ENCODE data around the gene ZBTB47. TPM values are rescaled to one million over a fixed set of nuclear protein-coding genes. Genes with fewer than 3 reads are reported as not detected.

The ZBTB47 gene
- total and polyA plus RNA-seq, 12 donors = 7.0 to 39.4 (median 27.9) TPM

DNA sequence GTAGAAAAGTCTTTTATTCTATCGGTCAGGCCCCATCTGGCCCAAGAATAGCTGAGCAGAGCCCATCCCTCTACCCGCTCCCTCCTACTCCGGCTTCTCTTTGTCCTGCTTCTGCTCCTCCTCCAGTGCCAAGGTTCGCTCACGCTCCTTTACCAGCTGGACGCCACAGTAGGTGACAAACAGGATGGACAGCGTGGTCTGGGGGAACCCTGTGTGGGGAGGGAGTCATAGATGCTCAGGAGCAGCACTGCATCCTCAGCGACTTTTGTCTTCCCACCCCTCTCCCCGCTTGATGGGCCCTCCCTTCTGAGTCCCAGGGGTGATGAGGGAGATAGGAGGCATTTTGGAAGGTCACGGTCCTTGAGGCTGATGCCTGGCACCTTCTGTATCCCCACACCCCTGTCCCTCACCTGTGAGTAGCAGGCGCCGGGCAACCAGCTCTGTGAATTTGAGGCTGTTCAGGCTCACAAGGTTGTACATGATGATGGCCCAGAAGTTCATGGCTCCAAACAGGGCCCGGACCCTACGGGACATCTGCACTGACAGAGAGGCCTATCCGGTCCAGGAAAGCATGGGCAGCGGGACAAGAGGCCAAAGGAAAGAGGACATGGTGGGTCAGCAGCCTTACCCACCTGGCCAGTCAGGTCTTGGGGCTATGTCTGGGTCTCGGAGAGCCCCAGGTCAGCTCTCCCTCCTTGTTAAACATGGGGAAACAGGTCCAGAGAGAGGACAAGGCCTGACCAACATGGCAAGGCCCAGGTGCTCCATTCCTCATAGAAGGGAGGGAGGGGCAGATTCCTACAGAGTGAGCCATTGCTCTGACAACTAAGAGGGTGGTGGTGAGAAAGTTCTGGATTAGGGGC, 39.4 kb downstream of the ZBTB47 start:
- Histone ChIP-seq H3K27me3 (no peaks in the 10 kb centered on the region), H3K4me3 (no peak overlapping the region), H3K27ac (no peak overlapping the region), H3K4me1 (replicated peaks in 1 of 2) (no peaks in the 10 kb centered on the region), H3K36me3 (replicated peaks in 1 of 2) (no peaks in the 10 kb centered on the region), H3K9me3 (replicated peaks in 1 of 3) (no peaks in the 10 kb centered on the region)
- 82 to 92% (median 90%) methylated on average over 12 to 17 of the region's 17 CpGs for WGBS, 4 donors
- DNase-seq = no peak
- intact Hi-C loops (cut with DNase I) = no loop called here
- TF ChIP-seq, protein P1, sequence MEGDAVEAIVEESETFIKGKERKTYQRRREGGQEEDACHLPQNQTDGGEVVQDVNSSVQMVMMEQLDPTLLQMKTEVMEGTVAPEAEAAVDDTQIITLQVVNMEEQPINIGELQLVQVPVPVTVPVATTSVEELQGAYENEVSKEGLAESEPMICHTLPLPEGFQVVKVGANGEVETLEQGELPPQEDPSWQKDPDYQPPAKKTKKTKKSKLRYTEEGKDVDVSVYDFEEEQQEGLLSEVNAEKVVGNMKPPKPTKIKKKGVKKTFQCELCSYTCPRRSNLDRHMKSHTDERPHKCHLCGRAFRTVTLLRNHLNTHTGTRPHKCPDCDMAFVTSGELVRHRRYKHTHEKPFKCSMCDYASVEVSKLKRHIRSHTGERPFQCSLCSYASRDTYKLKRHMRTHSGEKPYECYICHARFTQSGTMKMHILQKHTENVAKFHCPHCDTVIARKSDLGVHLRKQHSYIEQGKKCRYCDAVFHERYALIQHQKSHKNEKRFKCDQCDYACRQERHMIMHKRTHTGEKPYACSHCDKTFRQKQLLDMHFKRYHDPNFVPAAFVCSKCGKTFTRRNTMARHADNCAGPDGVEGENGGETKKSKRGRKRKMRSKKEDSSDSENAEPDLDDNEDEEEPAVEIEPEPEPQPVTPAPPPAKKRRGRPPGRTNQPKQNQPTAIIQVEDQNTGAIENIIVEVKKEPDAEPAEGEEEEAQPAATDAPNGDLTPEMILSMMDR (IDR thresholded peaks at IDR 0.05) = no peak

DNA sequence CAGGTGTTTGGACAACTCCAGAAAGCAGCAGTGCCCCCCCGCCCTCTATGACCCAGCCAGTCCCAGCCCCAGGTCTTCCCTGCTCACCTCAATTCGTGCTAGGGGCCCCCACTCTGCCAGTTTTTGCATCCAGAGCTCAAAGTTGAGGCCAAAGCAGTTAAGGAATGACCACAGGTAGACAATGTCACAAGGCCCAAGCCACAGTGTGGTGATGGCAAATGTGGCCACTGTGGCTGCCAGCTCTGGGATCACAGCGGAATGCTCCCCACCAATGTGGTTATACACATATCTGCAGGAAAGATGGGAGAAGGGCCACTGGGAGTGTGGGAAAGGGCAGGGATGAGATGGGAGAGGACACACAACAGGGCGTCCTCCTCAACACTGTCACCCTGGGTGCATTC, 40.0 kb downstream of the ZBTB47 start:
- Histone ChIP-seq H3K27ac (no peak overlapping the region), H3K36me3 (replicated peaks in 1 of 2) (no peaks in the 10 kb centered on the region), H3K4me1 (replicated peaks in 1 of 2) (no peaks in the 10 kb centered on the region), H3K9me3 (replicated peaks in 1 of 3) (no peaks in the 10 kb centered on the region), H3K4me3 (no peak overlapping the region), H3K27me3 (no peaks in the 10 kb centered on the region)
- intact Hi-C loops (cut with DNase I) = no loop called here
- WGBS, 4 donors = 81 to 100% (median 90%) methylated on average over 1 to 4 of the region's 4 CpGs
- no peak for DNase-seq
- TF ChIP-seq, protein P1 (IDR thresholded peaks at IDR 0.05) = no peak
- no peak for TF ChIP-seq POLR2A (IDR thresholded peaks at IDR 0.05)

DNA sequence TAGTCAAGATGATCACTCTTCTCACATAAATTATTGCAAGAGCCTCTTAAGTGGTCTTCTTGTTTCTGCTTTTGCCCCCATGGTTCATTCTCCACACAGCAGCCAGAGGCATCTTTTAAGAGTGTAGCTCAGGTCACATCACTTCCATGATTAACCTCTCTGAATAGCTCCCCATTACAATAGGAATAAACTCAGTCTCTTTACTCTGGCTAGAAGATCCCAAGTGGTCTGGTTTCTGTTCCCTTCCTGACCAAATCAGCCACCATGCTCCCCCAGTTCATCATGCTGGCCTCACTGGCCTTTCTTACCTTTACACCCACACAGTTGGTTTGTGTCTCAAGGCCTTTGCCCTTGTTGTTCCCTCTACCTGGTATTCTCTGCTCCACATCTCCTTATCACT, 40.9 kb downstream of the ZBTB47 start:
- H3K4me3 ChIP-seq = no peak overlapping the region
- H3K9me3 ChIP-seq (replicated peaks in 1 of 3) = no peaks in the 10 kb centered on the region
- H3K36me3 ChIP-seq (replicated peaks in 1 of 2) = no peaks in the 10 kb centered on the region
- intact Hi-C loops (cut with DNase I) = no loop called here
- no peak for TF ChIP-seq POLR2A (IDR thresholded peaks at IDR 0.05)
- TF ChIP-seq, protein P1 (IDR thresholded peaks at IDR 0.05) = no peak
- DNase-seq = no peak
- H3K27ac ChIP-seq = no peak overlapping the region
- H3K27me3 ChIP-seq = no peaks in the 10 kb centered on the region
- H3K4me1 ChIP-seq (replicated peaks in 1 of 2) = no peaks in the 10 kb centered on the region

DNA sequence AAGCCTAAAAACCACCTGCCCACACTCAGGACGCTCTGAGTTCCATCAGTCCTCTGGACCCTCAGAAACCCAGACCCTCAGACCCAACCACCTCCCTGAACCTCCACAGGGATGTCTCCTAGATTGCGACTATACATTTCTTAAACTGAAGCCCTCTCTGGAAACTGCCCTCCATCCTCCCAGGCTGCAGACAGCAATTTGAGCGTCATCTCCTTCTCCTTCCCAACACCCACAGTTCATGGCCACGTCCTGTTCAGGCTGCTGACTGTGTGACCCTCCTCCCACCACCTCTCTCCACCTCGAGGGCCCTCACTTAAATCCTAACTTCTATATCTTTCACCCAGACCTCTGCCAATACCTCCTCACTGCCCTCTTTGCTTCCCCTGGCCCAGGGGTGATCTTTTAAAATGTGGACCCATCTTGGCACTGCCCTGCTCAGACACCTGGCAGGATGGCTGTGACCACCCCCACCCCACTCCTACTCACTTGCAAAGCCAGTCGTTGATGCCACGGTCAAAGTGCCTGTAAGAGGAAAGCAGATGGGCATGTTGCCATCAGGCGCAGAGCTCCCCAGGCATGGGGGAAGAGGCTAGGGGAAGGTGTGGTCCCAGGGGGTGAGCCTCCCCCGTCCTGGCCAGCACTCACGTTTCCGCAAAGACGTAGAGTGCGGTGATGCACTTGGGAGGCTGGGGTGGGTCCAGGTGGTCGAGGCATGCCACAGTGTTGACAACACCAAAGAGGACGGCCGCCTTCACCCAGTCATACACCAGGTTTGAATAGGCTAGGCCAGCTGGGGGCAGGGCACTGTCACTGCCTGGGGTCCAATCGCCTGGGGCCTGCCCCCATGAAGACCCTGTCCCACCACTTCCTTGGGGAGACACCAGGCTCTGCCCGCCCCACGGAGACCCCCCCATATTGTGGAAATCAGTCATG, 43.1 kb downstream of the ZBTB47 start:
- no peaks in the 10 kb centered on the region for H3K36me3 ChIP-seq (replicated peaks in 1 of 2)
- H3K27me3 ChIP-seq = no peaks in the 10 kb centered on the region
- intact Hi-C loops (cut with DNase I) = no loop called here
- H3K4me1 ChIP-seq (replicated peaks in 1 of 2) = no peaks in the 10 kb centered on the region
- TF ChIP-seq POLR2A (IDR thresholded peaks at IDR 0.05) = no peak
- TF ChIP-seq, protein P1 (IDR thresholded peaks at IDR 0.05) = no peak
- no peak overlapping the region for H3K4me3 ChIP-seq
- WGBS, 4 donors = 67 to 78% (median 76%) methylated on average over 8 to 19 of the region's 19 CpGs
- H3K9me3 ChIP-seq (replicated peaks in 1 of 3) = no peaks in the 10 kb centered on the region
- DNase-seq = peak in 2 of 7 donors; percentile 14 to 41
- no peak overlapping the region for H3K27ac ChIP-seq
